Thyroid gland (tissue), 4 donors: ENCODE results near the gene CNN3.

Source experiments
- POLR2A ChIP-seq, 2 donors: fragments of 450-650 bp; IDR thresholded peaks; one replicate each; pipeline ENCODE4 v1.6.1; 2017; ENCODE audit warnings: antibody characterized with exemption in 2 of 2, mild to moderate bottlenecking in 2 of 2, moderate library complexity in 1 of 2
- TF ChIP-seq, protein P1 (sequence below), 6 experiments: fragments of 200-600 bp in 3 of 6; fragments of 450-650 bp in 3 of 6; sonication (generic) in 3 of 6; IDR thresholded peaks; one replicate each; pipeline ENCODE4 v1.5.1; 2016 to 2019; ENCODE audit warnings: antibody characterized with exemption in 6 of 6, mild to moderate bottlenecking in 2 of 6, inconsistent platforms in 1 of 6, moderate library complexity in 1 of 6

DNA sequence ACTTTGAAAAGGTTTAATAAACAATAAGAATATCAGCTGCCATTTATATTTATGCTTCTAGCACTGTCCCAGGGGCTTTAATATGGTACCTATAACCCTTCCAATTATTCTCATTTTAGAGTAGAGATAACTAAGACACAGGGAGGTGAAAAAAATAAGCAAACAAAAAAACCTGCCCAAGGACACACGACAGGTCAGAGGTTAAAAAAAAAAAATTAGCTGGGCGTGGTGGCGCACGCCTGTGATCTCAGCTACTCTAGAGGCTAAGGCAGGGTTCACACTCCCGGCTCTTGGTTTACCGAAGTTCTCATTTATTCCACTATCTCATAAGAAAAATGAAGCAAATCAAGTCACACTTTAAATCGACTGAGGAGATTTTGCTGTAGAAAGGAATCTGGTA lies 34.7 kb upstream of the CNN3 start:
- TF ChIP-seq POLR2A (IDR thresholded peaks at IDR 0.05) = no peak
- TF ChIP-seq, protein P1, sequence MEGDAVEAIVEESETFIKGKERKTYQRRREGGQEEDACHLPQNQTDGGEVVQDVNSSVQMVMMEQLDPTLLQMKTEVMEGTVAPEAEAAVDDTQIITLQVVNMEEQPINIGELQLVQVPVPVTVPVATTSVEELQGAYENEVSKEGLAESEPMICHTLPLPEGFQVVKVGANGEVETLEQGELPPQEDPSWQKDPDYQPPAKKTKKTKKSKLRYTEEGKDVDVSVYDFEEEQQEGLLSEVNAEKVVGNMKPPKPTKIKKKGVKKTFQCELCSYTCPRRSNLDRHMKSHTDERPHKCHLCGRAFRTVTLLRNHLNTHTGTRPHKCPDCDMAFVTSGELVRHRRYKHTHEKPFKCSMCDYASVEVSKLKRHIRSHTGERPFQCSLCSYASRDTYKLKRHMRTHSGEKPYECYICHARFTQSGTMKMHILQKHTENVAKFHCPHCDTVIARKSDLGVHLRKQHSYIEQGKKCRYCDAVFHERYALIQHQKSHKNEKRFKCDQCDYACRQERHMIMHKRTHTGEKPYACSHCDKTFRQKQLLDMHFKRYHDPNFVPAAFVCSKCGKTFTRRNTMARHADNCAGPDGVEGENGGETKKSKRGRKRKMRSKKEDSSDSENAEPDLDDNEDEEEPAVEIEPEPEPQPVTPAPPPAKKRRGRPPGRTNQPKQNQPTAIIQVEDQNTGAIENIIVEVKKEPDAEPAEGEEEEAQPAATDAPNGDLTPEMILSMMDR (IDR thresholded peaks at IDR 0.05) = no peak
